ENCODE results near the gene ZNF616. TPM values are rescaled to one million over a fixed set of nuclear protein-coding genes. Genes with fewer than 3 reads are reported as not detected.

Gene ZNF616
- total RNA-seq, 1 experiment from 2014 or later = 34.6 TPM

- Mint-ChIP-seq H3K4me1 (no peaks in the 10 kb centered on the region), H3K27me3 (ENCODE audit: low read depth) (peaks cover 9% of the 10 kb centered on the region; the same call in 1 of the 2 replicates), H3K9me3 (peaks cover 63% of the 10 kb centered on the region), H3K27ac (no peak overlapping the region), H3K36me3 (peaks cover 55% of the 10 kb centered on the region), H3K4me3 (no peak overlapping the region)
- CTCF ChIA-PET = no interaction called here
- ATAC-seq (no peak), DNase-seq (ENCODE audit: low spot score) (no peak)
- POLR2A ChIA-PET = no interaction called here
- TF ChIP-seq IRF1 (CRISPR knock-in tag; IDR thresholded peaks at IDR 0.05) (no peak), SOX15 (CRISPR knock-in tag; IDR thresholded peaks at IDR 0.05) (no peak), MAX (CRISPR knock-in tag; IDR thresholded peaks at IDR 0.05) (no peak), ATF2 (CRISPR knock-in tag; IDR thresholded peaks at IDR 0.05; ENCODE audit: borderline replicate concordance, low read depth) (no peak), CTCF (IDR thresholded peaks at IDR 0.05) (no peak), PRDM15 (CRISPR knock-in tag; IDR thresholded peaks at IDR 0.05) (no peak), ZNF281 (CRISPR knock-in tag; IDR thresholded peaks at IDR 0.05) (no peak), AFF4 (CRISPR knock-in tag; IDR thresholded peaks at IDR 0.05; ENCODE audit: borderline replicate concordance) (no peak), USF1 (CRISPR knock-in tag; IDR thresholded peaks at IDR 0.05) (no peak), CREM (CRISPR knock-in tag; IDR thresholded peaks at IDR 0.05) (no peak), NFATC4 (CRISPR knock-in tag; IDR thresholded peaks at IDR 0.05) (no peak), MXD4 (CRISPR knock-in tag; IDR thresholded peaks at IDR 0.05; ENCODE audit: borderline replicate concordance) (no peak), NR1H2 (CRISPR knock-in tag; IDR thresholded peaks at IDR 0.05) (no peak), ERG (CRISPR knock-in tag; IDR thresholded peaks at IDR 0.05) (no peak), ATF1 (CRISPR knock-in tag; IDR thresholded peaks at IDR 0.05) (no peak)
Observed at GRCh38 chr19:52148256-52148655, 8.5 kb upstream of the ZNF616 start.

All from WTC11 (cell line).